HUDEP-2 (cell line): ENCODE measurements around the gene HS6ST3.
"Not testable (repeated sequence)": the region's sequence is repeated elsewhere in the genome, so short reads cannot be mapped to it uniquely, and the experiment has no call there.

ENCODE experiments used
- DNase-seq, 76 experiments: peaks; one replicate each; lab custom pipeline; 2025; ENCODE audit not compliant: unreplicated experiment in 76 of 76; lab: John Stamatoyannopoulos, UW

HS6ST3 gene

DNA sequence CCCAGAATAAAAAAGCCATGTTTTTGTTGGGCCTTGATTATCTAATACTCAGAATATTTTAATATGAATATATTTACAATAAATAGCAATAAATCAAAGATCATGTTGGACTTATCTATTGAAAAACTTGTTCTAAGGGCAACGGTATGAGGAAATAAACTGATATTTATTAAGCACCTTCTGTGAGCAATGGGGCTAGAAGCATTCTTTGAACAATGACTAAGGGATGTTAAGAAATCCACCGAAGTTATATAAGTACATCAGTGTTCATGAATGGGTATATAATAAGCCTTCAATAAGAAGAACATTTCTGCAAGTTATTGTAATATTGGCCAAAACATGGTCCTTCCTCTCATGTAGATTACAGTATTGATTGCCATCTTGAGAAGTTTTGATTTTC, 682.5 kb downstream of the HS6ST3 start:
- DNase-seq, result no peak

DNA sequence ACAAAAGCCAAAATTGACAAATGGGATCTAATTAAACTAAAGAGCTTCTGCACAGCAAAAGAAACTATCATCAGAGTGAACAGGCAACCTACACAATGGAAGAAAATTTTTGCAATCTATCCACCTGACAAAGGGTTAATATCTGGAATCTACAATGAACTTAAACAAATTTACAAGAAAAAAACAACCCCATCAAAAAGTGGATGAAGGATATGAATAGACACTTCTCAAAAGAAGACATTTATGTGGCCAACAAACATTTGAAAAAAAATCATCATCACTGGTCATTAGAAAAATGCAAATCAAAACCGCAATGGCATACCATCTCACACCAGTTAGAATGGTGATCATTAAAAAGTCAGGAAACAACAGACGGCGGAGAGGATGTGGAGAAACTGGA, 688.4 kb downstream of the HS6ST3 start:
- not testable (repeated sequence) for DNase-seq

DNA sequence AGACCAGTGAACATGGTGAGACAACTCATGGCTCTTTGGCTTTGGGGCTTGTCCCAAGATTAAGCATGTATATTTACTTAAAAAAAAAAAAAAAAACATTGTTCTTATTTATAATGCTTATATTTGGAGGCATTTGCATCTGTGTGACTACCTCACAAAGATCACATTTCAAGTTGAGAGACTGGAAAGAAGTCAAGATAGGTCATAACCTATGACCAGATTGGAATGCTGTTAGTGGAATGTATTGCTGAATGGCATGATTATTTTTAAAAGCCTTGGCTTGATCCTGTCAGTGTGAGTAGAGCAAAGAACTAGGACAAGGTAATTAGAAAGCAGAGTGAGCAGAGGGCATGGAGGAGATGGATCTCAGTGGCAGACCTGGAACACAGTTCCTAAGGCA, 689.8 kb downstream of the HS6ST3 start:
- no peak for DNase-seq

GRCh38 chr13:96780105-96780504, 690.2 kb downstream of the HS6ST3 start:
- DNase-seq, result no peak

- DNase-seq, result no peak
These were observed 691.2 kb downstream of the HS6ST3 start for GRCh38 chr13:96781141-96781540.

DNA sequence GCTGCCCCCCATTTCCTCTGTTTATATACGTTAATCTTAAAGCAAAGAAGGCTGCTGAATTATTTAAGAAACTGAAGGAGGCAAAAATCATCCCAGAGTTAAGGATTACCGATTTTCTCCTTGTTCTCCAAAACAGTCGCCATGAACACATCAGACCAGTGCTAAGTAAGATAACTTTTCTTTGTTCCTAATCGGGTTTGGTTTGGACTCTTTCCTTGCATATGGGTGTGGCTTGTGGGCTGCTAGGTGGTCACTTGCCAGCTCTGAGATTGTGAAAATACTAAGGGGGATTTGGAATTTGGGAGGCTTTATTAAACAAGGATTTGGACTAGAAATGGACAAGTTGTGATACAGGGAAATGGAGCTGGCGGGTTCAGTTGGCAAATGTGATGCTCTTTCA, 692.3 kb downstream of the HS6ST3 start:
- DNase-seq, result no peak

GRCh38 chr13:96783057-96783456, 693.1 kb downstream of the HS6ST3 start:
- no peak for DNase-seq

- no peak for DNase-seq
These were observed 693.6 kb downstream of the HS6ST3 start for GRCh38 chr13:96783511-96783910.

- no peak for DNase-seq
These were observed 696.1 kb downstream of the HS6ST3 start for GRCh38 chr13:96785986-96786385.

DNA sequence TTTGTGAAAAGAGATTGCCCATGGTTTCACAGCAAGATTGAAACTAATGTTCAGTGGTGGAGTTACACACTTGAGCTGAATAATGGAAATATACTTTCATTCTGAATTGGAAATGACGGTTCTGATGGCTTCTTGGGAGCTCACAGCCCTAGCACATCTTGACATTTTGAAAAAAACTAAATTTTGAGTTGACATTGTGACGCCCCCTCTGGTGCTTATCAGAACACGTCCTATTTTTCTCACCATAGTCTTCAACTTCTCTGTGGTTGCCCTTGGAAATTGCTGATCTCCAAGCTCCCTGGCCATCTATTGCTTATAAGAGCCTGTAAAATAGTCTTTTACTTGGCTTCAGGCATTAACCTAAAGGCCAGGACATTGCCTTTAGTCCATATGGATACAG, 702.3 kb downstream of the HS6ST3 start:
- no peak for DNase-seq

DNA sequence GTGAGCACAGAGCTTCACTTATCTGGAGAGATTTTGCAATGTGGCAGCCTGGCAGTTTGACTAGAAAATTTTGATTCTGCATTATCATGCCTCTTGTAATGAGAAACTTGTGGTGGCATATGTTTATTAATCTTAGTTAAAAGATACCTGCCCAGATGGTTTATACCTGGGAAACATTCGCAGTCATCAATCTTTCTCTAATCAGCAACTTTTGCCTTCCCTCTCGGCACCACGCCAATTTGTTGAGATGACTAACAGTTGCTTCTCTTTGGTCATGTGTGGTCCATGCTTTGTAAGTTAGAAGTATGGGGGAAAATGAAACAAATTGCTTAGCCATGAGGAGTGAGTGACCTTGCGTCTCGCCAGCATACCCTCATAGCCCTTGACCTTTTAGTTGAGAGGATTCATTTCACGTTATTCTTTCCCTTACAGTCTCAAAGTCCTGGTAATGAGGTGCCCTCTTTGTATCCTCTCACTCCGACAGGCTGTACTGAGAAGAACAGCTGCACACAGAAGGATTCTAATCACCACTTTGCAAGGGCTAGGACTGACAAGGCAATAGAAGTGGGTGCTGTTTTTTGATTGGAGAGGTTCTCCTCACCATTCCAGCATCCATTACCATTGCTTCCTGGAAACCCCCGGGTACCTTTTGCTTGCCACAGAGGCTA, 703.0 kb downstream of the HS6ST3 start:
- no peak for DNase-seq

DNA sequence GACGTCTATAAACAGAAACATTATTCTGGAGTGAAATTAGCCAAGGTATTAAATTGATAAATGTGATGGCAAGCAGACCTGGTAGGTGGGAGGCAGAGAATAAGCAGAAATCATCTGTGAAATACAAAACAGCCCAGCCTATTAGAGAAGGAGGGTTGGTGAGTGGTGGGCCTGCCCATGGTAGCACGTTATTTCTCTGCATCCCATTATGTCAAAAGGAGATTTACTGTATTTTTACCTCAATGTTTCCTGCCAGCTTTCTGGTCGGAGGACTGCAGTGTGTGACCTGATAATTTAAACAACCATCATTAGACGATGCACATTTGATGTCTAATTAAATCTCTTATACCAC, 703.5 kb downstream of the HS6ST3 start:
- DNase-seq, result no peak

DNA sequence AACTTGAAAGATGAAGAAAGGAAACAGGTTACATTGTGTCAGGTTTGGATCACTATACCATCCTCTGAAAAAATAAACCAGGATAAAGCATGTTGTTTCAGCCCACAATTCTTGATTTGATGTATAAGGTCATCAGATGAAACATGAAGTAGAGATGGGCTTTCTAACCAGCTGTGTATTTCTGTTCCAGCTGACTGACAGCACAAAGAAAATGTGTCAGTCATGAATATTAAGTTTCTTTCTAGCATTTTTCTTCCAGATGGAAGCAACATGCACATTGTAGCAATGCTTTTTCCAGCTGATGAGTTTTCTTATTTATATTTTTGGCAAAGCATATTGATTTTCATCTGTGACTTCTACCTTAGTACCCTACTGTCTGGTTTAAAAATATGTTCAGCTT, 704.8 kb downstream of the HS6ST3 start:
- DNase-seq, result no peak

GRCh38 chr13:96795670-96796069, 705.8 kb downstream of the HS6ST3 start:
- no peak for DNase-seq

GRCh38 chr13:96796091-96796633, 706.3 kb downstream of the HS6ST3 start:
- no peak for DNase-seq

DNA sequence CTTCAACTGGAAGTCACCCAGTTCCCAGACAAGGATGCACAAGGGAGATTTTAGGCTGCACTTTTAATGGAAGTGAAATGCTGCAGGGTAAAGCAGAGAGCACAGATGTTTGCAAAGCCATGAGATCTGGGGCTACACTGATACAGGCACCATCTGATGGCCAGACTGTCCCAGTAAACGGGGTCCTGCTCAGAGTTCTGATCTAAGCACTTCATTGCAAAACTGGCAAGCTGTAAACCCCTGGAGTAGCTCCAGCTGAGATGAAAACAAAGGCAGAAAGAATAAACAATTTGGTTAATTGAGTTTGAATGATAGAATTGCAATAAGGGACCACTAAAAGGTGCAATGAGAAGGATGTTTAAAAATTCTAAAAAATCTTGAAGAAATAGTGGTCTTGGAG, 707.2 kb downstream of the HS6ST3 start:
- DNase-seq, result no peak

DNA sequence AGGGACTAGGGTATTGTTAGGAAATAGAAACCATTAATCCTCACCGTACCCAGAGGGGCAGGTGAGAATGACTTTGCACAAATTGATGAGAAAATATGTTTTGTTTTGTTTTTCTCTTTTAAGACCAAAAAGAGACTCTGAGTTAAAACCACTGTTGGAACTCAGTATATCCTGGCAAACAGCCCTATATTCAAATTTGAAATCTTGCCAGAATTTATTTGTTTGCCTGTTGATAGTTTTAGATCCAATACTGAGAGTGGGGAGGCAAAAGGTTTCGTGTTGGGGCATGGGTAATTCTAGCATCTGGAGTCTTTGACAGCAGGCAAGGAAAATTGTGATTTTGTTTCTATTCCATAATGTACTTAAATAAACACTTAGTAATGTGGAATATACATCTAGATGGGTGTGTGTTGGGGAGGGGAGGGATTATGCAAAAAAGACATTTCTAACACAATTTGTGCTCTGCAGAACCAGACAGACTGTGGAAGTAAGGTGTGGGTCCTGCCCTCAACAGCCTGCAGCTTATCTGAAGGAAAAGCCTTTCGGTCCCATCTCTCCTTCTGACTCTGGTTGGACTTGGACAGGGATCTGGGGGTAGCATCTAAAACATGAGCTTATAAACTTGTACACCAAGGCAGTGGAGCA, 713.7 kb downstream of the HS6ST3 start:
- DNase-seq, result no peak

DNA sequence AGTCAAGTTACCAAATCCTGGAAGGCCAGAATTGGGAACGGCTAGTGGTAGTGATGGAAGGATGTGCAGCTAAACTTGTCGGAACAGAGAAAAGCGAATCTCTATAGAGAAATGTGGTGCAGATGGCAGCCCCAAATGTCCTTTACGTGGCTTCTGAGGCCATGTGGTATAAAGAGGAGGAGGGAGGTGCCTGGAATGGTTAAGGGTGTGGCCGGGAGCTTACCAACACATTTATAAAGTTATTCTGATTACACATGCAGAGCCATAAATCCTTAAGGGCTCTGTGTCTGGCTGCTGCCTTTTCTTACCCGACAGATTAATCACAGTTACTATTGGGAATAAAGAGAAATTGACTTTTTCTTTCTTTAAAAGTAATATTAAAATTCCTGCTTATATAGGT, 714.3 kb downstream of the HS6ST3 start:
- no peak for DNase-seq

- no peak for DNase-seq
These were observed 716.8 kb downstream of the HS6ST3 start for GRCh38 chr13:96806746-96807145.

- DNase-seq, result no peak
These were observed 719.6 kb downstream of the HS6ST3 start for GRCh38 chr13:96809366-96810096.

DNA sequence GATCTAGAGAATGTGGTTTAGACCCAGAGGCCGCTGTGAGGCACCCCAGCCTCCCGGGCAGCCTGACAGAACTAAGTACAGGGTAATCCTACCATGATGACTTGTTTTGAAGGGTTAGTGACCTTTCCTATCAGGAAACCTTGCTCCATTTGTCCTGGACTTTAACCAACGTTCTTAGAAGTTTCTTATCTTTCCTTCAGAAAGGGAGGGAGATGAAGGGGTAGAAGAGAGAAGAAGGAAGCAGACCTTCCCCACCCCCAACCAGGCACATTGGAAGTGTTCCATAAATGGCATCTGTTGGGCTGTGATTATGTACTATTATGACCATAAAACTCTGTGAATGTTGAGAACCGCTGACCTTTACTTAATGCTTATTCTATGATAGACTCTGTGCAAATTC, 720.2 kb downstream of the HS6ST3 start:
- no peak for DNase-seq

- no peak for DNase-seq
These were observed 721.1 kb downstream of the HS6ST3 start for GRCh38 chr13:96811049-96811448.
